Sigmoid colon (tissue), 3 donors: ENCODE data around the gene HADHA.

Experiments used
- POLR2A ChIP-seq, 2 donors: fragments of 450-650 bp; IDR thresholded peaks; one replicate each; pipeline ENCODE4 v1.6.1; 2016; ENCODE audit warnings: antibody characterized with exemption in 2 of 2, mild to moderate bottlenecking in 2 of 2, moderate library complexity in 2 of 2
- TF ChIP-seq, protein P1 (sequence below), 4 experiments: fragments of 450-650 bp in 3 of 4; fragments of 200-600 bp in 1 of 4; IDR thresholded peaks; one replicate each; pipeline ENCODE4 v1.5.1; 2016 to 2019; ENCODE audit warnings: antibody characterized with exemption in 4 of 4, mild to moderate bottlenecking in 3 of 4, moderate library complexity in 2 of 4

DNA sequence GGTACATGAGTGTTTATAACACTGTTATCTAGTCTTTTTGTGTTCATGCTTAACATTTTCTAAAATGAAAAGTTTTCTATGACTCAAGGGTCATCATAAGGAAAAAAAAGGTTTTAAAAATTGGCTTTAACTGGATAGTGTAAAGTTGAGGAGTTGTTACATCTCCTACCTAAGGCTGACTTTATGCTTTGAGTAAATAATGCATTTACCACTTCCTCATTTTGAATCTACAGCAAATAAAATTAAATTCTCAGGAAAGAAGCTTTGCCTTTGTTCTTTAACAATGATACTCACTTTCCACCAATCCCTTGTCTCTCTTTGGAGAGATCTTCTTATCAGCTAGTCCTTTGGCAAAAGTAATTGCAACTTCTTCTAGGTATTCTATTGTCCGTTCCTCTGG, 29.7 kb downstream of the HADHA start:
- no peak for TF ChIP-seq POLR2A (IDR thresholded peaks at IDR 0.05)
- TF ChIP-seq, protein P1, sequence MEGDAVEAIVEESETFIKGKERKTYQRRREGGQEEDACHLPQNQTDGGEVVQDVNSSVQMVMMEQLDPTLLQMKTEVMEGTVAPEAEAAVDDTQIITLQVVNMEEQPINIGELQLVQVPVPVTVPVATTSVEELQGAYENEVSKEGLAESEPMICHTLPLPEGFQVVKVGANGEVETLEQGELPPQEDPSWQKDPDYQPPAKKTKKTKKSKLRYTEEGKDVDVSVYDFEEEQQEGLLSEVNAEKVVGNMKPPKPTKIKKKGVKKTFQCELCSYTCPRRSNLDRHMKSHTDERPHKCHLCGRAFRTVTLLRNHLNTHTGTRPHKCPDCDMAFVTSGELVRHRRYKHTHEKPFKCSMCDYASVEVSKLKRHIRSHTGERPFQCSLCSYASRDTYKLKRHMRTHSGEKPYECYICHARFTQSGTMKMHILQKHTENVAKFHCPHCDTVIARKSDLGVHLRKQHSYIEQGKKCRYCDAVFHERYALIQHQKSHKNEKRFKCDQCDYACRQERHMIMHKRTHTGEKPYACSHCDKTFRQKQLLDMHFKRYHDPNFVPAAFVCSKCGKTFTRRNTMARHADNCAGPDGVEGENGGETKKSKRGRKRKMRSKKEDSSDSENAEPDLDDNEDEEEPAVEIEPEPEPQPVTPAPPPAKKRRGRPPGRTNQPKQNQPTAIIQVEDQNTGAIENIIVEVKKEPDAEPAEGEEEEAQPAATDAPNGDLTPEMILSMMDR (IDR thresholded peaks at IDR 0.05), result no peak
